Measurements from ENCODE around the gene IPMK.
"Not testable (repeated sequence)": the region's sequence is repeated elsewhere in the genome, so short reads cannot be mapped to it uniquely, and the experiment has no call there.

The IPMK gene

GRCh38 chr10:58157076-58157766 is 110.5 kb downstream of the IPMK start:
- no peak overlapping the region for H3K4me3 ChIP-seq (ENCODE audit: low read depth, low read length)
- no peak for DNase-seq (ENCODE audit: low read depth)
- TF ChIP-seq CTCF (IDR thresholded peaks at IDR 0.05; ENCODE audit: low read depth, low read length, missing control alignments) = no peak

GRCh38 chr10:58155941-58156340 is 111.8 kb downstream of the IPMK start:
- DNase-seq (ENCODE audit: low read depth); H3K4me3 ChIP-seq (ENCODE audit: low read depth, low read length): not testable (repeated sequence)

- no peak for DNase-seq (ENCODE audit: low read depth)
- no peak for TF ChIP-seq CTCF (IDR thresholded peaks at IDR 0.05; ENCODE audit: low read depth, low read length, missing control alignments)
- no peak overlapping the region for H3K4me3 ChIP-seq (ENCODE audit: low read depth, low read length)
Measured at GRCh38 chr10:58153751-58154150, 113.9 kb downstream of the IPMK start.

- no peak for DNase-seq (ENCODE audit: low read depth)
- no peak overlapping the region for H3K4me3 ChIP-seq (ENCODE audit: low read depth, low read length)
- TF ChIP-seq CTCF (IDR thresholded peaks at IDR 0.05; ENCODE audit: low read depth, low read length, missing control alignments) = peak; percentile 63
Measured at GRCh38 chr10:58152673-58153263, 114.9 kb downstream of the IPMK start.

GRCh38 chr10:58150290-58150689 is 117.4 kb downstream of the IPMK start:
- no peak for DNase-seq (ENCODE audit: low read depth)
- no peak overlapping the region for H3K4me3 ChIP-seq (ENCODE audit: low read depth, low read length)
- no peak for TF ChIP-seq CTCF (IDR thresholded peaks at IDR 0.05; ENCODE audit: low read depth, low read length, missing control alignments)

GRCh38 chr10:58143944-58144343 is 123.8 kb downstream of the IPMK start:
- H3K4me3 ChIP-seq (ENCODE audit: low read depth, low read length) = no peak overlapping the region
- TF ChIP-seq CTCF (IDR thresholded peaks at IDR 0.05; ENCODE audit: low read depth, low read length, missing control alignments) = no peak
- no peak for DNase-seq (ENCODE audit: low read depth)

Data from GM12864 (cell line).